Spinal cord (tissue), 10 donors: ENCODE results near the gene COL24A1. TPM values are rescaled to one million over a fixed set of nuclear protein-coding genes. Genes with fewer than 3 reads are reported as not detected.
"Not testable (repeated sequence)": the region's sequence is repeated elsewhere in the genome, so short reads cannot be mapped to it uniquely, and the experiment has no call there.

Source experiments
- DNase-seq, 6 donors: peaks; one replicate each; pipeline versions ENCODE4 v3.0.0 to v3.0.0-alpha.2; 2013 to 2015; ENCODE audit warnings: low spot score in 6 of 6, low read depth in 4 of 6
- H3K27ac ChIP-seq: one replicate; pipeline ENCODE4 v1.5.1; 2013; ENCODE audit warnings: low read depth, low read length, control low read depth
- H3K27me3 ChIP-seq: one replicate; pipeline ENCODE4 v1.6.1; 2013; ENCODE audit warnings: low read length; ENCODE audit not compliant: control insufficient read depth, insufficient read depth
- H3K36me3 ChIP-seq: one replicate; pipeline ENCODE4 v1.6.1; 2013; ENCODE audit warnings: low read length; ENCODE audit not compliant: control insufficient read depth, insufficient read depth
- H3K4me1 ChIP-seq: one replicate; pipeline ENCODE4 v1.6.1; 2013; ENCODE audit warnings: low read length; ENCODE audit not compliant: control insufficient read depth, insufficient read depth
- H3K4me3 ChIP-seq: one replicate; pipeline ENCODE4 v1.5.1; 2013; ENCODE audit warnings: low read depth, low read length, control low read depth
- H3K9me3 ChIP-seq: one replicate; pipeline ENCODE4 v1.6.1; 2013; ENCODE audit warnings: low read length; ENCODE audit not compliant: control insufficient read depth, insufficient read depth
- WGBS: methylation state at CpG from one replicate; pipeline ENCODE4 v1.1.5; 2013; ENCODE audit warnings: missing lambda C conversion rate; ENCODE audit not compliant: insufficient coverage; 5-methylcytosine and 5-hydroxymethylcytosine counted together
- polyA plus RNA-seq, 2 donors: library from polyadenylated mRNA; unstranded; fragments of 120-200 nt; gene quantifications; one replicate each; pipeline ENCODE4 v1.2.1, GENCODE V29; 2013; ENCODE audit not compliant: insufficient read length in 2 of 2
- total RNA-seq, 2 donors: library from RNA; depleted of rRNA in 1 of 2; stranded (reverse); fragments of 120-200 nt in 1 of 2; fragments of >200 nt in 1 of 2; gene quantifications; one replicate each; pipeline versions ENCODE4 v1.2.3 to v1.2.4, GENCODE V29; 2013 to 2014
- donor health status: healthy.

Gene COL24A1
- total and polyA plus RNA-seq, 4 donors, result 1.2 to 1.8 (median 1.5) TPM

DNA sequence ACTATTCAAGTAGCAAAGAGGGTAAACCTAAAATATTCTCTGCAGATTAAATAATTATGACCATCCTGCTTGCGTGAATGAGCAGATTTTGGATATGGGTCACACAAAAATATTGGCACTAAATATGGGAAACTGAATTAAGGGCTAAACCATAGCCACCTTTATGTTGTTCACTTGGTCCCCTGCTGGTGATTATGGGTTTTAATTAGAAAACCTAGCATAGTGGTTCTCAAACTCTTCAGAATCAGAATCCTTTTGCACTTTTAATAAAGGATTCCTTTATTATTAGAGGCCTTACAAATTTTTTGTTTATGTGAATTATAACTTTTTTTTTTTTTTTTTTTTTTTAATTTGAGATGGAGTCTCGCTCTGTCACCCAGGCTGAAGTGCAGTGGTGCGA is 409.8 kb downstream of the COL24A1 start:
- Histone ChIP-seq H3K9me3 (no peaks in the 10 kb centered on the region), H3K27me3 (no peaks in the 10 kb centered on the region), H3K27ac (no peak overlapping the region), H3K4me3 (no peak overlapping the region), H3K4me1 (no peaks in the 10 kb centered on the region), H3K36me3 (no peaks in the 10 kb centered on the region)
- no peak for DNase-seq
- 100% methylated on average over 1 of the region's 3 CpGs for WGBS

DNA sequence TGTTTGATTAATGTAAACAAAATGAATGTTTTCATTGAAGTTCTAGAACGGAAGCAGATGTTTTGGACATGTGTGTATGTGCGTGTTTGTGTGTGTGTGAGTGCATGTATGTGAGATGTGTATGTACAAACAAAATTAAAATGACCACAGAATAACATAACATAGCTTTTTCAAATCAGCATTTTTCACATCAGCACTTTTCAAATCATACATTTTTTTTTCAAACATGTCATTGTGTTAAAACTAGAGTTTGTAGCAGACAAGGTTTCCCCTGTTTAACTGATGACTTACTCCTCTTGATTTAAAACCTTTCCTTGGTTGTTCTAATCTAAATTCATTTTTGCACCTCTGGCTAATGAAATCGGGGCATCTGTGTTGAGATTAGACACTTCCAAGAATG is 412.8 kb downstream of the COL24A1 start:
- H3K27ac ChIP-seq, result no peak overlapping the region
- no peak for DNase-seq
- H3K4me3 ChIP-seq, result no peak overlapping the region
- WGBS, result no CpG with 5 or more reads among the region's 3 CpGs
- H3K9me3 ChIP-seq, result no peaks in the 10 kb centered on the region
- H3K27me3 ChIP-seq, result no peaks in the 10 kb centered on the region
- H3K36me3 ChIP-seq, result no peaks in the 10 kb centered on the region
- no peaks in the 10 kb centered on the region for H3K4me1 ChIP-seq

DNA sequence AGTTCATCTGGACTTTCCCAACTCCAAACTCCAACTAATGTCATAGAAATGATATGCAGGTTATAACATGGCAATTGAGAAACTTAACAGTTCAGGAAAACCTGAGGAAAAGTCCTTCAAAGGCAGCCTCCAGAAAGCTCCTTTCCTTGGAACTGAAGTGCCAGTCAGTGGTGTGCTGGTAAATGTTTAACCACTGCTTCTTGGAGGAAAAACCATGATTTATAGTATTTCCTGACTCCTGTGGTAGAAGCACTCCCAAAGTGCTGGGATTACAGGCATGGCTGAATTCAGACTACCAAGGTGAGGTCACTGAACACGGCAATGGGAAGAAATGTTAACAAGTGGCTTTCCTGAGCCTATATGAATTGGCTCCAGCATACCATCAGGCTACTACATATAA is 421.6 kb downstream of the COL24A1 start:
- H3K9me3 ChIP-seq, result no peaks in the 10 kb centered on the region
- H3K27ac ChIP-seq, result no peak overlapping the region
- DNase-seq, result no peak
- no peaks in the 10 kb centered on the region for H3K4me1 ChIP-seq
- H3K27me3 ChIP-seq, result no peaks in the 10 kb centered on the region
- H3K36me3 ChIP-seq, result no peaks in the 10 kb centered on the region
- no CpG with 5 or more reads among the region's 1 CpG for WGBS
- H3K4me3 ChIP-seq, result no peak overlapping the region

DNA sequence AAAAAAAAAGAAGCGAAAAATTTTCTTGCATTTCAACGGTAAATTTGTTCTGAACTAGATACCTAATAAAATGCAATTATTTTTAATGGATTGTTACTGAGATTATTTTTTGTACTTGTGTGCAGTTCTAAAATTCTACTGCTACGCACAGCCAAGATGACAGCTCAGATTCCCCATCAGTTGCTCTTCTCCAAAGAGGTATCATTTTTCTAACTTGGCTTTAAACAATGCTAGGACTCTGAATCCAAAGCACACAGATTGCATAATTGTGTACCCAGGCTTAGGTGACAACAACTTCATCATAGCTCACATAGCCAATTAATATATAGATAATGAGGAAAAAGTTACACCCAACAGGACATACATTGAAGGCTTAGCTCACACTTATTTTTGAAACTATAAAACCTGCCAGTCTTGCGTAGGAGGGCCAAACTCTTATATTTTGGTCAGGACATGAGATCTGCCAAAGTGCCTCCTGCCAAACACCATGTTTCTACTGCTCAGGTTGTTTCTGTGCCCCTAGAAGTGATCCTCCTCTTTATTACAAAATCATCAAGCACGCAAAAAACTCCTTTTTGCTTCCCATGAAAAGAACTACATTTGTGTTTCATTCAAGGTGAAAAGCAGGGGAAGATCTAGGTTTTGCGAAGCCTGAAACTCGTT is 437.8 kb downstream of the COL24A1 start:
- Histone ChIP-seq H3K4me3 (no peak overlapping the region), H3K27ac (no peak overlapping the region), H3K4me1 (no peaks in the 10 kb centered on the region), H3K9me3 (no peaks in the 10 kb centered on the region), H3K27me3 (no peaks in the 10 kb centered on the region), H3K36me3 (no peaks in the 10 kb centered on the region)
- no peak for DNase-seq
- 100% methylated on average over 1 of the region's 7 CpGs for WGBS

DNA sequence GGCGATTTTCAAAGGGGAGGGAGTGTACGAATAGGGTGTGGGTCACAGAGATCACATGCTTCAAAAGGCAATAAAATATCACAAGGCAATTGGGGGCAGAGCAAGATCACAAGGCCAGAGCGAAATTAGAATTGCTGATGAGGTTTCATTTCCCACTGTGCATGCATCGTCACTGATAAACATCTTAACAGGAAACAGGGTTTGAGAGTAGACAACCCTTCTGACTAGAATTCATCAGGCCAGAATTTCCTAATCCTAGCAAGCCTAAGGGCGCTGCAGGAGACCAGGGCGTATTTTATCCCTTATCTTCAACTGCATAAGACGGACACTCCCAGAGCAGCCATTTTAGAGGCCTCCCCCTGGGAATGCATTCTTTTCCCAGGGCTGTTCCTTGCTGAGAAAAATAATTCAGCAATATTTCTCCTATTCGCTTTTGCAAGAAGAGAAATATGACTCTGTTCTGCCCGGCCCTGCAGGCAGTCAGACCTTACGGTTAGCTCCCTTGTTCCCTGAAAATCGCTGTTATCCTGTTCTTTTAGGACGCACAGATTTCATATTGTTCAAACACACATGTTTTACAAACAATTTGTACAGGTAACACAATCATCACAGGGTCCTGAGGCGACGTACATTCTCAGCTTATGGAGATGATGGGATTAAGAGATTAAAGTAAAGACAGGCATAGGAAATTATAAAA is 442.0 kb downstream of the COL24A1 start:
- not testable (repeated sequence) for H3K27ac ChIP-seq, H3K36me3 ChIP-seq, H3K27me3 ChIP-seq, H3K9me3 ChIP-seq, H3K4me3 ChIP-seq, H3K4me1 ChIP-seq, DNase-seq
- 83% methylated on average over 8 of the region's 14 CpGs for whole genome bisulfite sequencing

DNA sequence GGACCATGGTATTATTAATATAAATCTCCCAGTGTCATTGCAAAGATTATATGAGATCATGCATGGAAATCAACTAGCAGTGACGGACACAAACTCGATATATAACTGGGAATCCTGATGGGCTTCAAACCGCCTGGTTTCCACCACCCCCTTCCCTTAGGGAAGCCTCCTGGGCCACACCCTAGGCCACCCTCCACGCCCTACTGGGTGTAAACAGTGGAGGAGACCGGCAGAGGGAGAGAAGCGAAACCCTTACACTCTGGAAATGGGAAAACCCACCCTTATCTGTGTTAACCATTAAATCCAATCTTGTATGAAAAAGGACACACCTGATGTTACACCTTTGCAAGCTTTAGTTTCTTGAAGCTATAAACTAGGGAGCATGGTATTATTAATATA is 447.7 kb downstream of the COL24A1 start:
- no peak for DNase-seq
- WGBS, result 79% methylated on average over 2 of the region's 6 CpGs

DNA sequence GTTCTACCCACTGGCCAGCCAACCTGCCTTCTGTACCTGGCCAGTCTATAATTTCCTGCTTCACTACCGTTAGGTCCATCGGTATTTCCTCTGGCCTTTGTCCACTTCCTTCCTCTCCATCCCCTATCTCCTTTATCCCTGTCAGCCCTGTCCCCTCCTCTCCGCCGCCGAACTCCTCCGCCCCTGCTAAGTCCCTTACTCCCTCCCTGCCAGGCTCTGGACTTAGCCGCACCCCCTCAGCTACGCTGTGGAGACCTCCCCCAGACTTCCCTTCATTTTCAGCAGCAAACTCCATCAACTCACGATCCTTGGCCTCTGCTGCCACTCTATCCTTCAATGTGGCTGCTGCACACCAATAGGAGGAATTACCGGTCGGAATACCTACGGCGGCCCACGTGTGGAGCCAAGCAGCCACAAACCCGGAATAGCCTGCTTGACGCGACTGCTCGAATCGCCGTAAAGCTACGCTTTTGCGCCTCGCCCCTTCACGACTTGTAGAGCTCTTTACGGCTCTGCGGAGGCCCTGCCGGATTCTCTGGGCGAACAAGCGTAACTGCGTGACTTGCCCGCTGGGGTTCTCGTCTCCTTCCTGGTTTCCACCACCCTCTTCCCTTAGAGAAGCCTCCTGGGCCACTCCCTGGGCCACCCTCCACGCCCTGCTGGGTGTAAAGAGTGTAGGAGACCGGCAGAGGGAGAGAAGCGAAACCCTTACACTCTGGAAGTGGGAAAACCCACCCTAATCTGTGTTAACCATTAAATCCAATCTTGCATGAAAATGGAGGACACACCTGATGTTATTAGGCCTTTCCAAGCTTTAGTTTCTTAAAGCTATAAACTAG is 448.4 kb downstream of the COL24A1 start, which contains the start of gene ZNHIT6:
Gene ZNHIT6 (minus strand): TSS at position 444 of the 839 bp plus-strand sequence. CDS start 149 bp downstream, at position 295.
- H3K27ac ChIP-seq, result peak within 1 kb of the TSS; percentile 78
- H3K4me3 ChIP-seq, result peak within 1 kb of the TSS; percentile 93
- DNase-seq, result peak; percentile 79 to 98 (median 84)
- H3K9me3 ChIP-seq, result no peaks in the 10 kb centered on the region
- 0% methylated on average over 31 of the region's 35 CpGs for WGBS
- H3K36me3 ChIP-seq, result peaks cover 7% of the 10 kb centered on the region
- H3K4me1 ChIP-seq, result peaks cover 7% of the 10 kb centered on the region
- no peaks in the 10 kb centered on the region for H3K27me3 ChIP-seq

More for the DNA sequence above, 447.7 kb downstream of the COL24A1 start:
- Histone ChIP-seq H3K9me3 (no peaks in the 10 kb centered on the region), H3K27ac (peak overlapping the region; percentile 78), H3K36me3 (peaks cover 7% of the 10 kb centered on the region), H3K27me3 (no peaks in the 10 kb centered on the region), H3K4me3 (peak overlapping the region; percentile 93), H3K4me1 (peaks cover 7% of the 10 kb centered on the region)

DNA sequence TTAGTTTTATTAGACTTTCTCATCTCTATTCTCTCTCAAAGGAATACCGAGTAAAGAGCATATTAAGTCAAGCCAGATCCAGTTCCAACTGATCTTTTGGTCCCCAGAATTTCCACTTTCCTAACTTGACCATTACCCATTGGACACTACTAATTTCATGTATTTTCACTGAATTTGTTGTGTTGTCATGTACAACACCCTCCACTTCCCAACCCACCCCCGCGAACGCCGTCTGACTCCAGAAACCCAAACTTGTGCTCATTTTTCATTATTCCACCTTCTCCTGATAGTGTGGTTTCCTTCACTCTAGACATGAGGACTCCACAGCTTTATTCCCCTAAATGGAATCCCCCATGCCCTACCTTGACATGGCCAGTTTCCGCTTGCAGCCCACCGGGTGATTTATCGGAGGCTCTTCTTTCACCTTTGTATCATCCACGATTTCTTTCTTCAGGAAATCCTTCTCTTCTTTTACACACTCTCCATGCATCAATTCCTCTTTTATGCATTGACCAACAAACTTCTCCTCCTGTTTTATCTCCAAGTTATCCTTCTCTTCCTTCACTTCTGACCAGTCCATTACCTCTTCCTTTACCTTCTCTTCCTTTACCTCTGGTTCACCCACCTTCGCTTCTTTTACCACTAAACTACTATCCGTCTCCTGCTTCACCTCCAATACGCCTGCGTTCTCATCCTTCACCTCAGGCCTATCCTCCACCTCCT is 449.1 kb downstream of the COL24A1 start:
- Histone ChIP-seq H3K27me3 (no peaks in the 10 kb centered on the region), H3K9me3 (no peaks in the 10 kb centered on the region), H3K36me3 (peaks cover 7% of the 10 kb centered on the region), H3K27ac (no peak overlapping the region), H3K4me1 (peaks cover 7% of the 10 kb centered on the region), H3K4me3 (peak overlapping the region; percentile 93)
- no peak for DNase-seq
- 6% methylated on average over 9 of the region's 13 CpGs for WGBS

DNA sequence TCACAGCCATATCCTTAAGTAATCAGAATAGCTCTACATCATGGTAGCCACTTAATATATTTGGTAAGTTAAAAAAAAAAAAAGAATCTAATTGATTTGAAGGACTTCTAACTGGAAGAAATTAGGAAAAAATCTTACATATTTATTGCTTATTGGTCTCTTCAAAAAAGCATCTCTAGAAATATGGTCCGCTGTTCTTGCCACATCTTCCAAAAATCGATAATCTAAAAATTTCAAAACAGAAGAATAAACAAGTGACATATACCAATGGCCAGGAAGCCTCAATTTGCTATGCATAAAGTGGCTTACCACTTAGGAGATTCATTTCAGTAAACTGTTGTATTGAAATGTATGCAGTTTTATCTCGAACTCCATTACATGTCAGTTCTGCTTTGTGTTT is 450.6 kb downstream of the COL24A1 start:
- no CpG with 5 or more reads among the region's 3 CpGs for WGBS
- H3K27ac ChIP-seq, result no peak overlapping the region
- no peak for DNase-seq
- H3K4me3 ChIP-seq, result no peak overlapping the region
- H3K36me3 ChIP-seq, result peaks cover 7% of the 10 kb centered on the region
- peaks cover 7% of the 10 kb centered on the region for H3K4me1 ChIP-seq
- no peaks in the 10 kb centered on the region for H3K27me3 ChIP-seq
- H3K9me3 ChIP-seq, result no peaks in the 10 kb centered on the region
